B cell (primary cell): ENCODE results near the gene SPN. TPM values are rescaled to one million over a fixed set of nuclear protein-coding genes. Genes with fewer than 3 reads are reported as not detected.

Source experiments
- ATAC-seq: fragments of 200-7000 bp; cut with Tn5 transposase; one replicate; pipeline ENCODE4 v1.10.0; 2021; ENCODE audit warnings: low read depth, mild to moderate bottlenecking, moderate number of reproducible peaks, moderate library complexity
- CTCF ChIA-PET: fragments of 350-600 bp; sonication (Branson Sonifier 250); formaldehyde crosslinking; loops from one replicate; lab custom pipeline; 2021; ENCODE audit warnings: antibody characterized with exemption, inconsistent platforms; lab: Charles Lee
- POLR2A ChIA-PET: fragments of 350-600 bp; sonication (Branson Sonifier 250); formaldehyde crosslinking; loops from one replicate; lab custom pipeline; 2021; ENCODE audit warnings: antibody characterized with exemption; lab: Charles Lee
- DNase-seq: peaks from one replicate; pipeline ENCODE4 v3.0.0; 2013
- H2AFZ ChIP-seq: 2 replicates; pipeline ENCODE4 v1.6.1; 2012; ENCODE audit warnings: mild to moderate bottlenecking, low read depth, low read length; ENCODE audit not compliant: insufficient read depth, poor library complexity, severe bottlenecking
- H3K27ac ChIP-seq, 2 donors: 1 replicate in 1 of 2; 2 replicates in 1 of 2; pipeline ENCODE4 v1.5.1; 2012 to 2013; ENCODE audit warnings: low read length in 2 of 2, mild to moderate bottlenecking in 2 of 2, moderate library complexity in 1 of 2
- H3K27me3 ChIP-seq, 4 experiments: fragments of 200-600 bp in 1 of 4; sonication (generic) in 1 of 4; replicated peaks in 1 of 4; 1 replicate in 2 of 4; 2 replicates in 2 of 4; pipeline versions ENCODE4 v1.6.1 to v1.7.0; 2013 to 2016; ENCODE audit warnings: low read length in 3 of 4, mild to moderate bottlenecking in 2 of 4, mixed read lengths in 1 of 4, moderate library complexity in 1 of 4; ENCODE audit not compliant: insufficient read depth in 4 of 4, control insufficient read depth in 3 of 4; ENCODE audit errors: control extremely low read depth in 1 of 4
- H3K36me3 ChIP-seq, 2 experiments: replicated peaks in 1 of 2; 1 replicate in 1 of 2; 2 replicates in 1 of 2; pipeline versions ENCODE4 v1.6.1 to v1.7.1; 2013; ENCODE audit warnings: low read length in 1 of 2; ENCODE audit not compliant: insufficient read depth in 2 of 2, control insufficient read depth in 1 of 2; ENCODE audit errors: control extremely low read depth in 1 of 2, extremely low read depth in 1 of 2
- H3K4me1 ChIP-seq, 2 donors: fragments of 200-600 bp in 1 of 2; sonication (generic) in 1 of 2; 1 replicate in 1 of 2; 2 replicates in 1 of 2; pipeline versions ENCODE4 v1.5.1 to v1.6.1; 2013 to 2017; ENCODE audit warnings: low read length in 2 of 2; ENCODE audit not compliant: control insufficient read depth in 2 of 2, insufficient read depth in 2 of 2
- H3K4me2 ChIP-seq: replicated peaks from 2 replicates; pipeline ENCODE3; 2012; ENCODE audit warnings: mild to moderate bottlenecking, low read depth, low read length; ENCODE audit not compliant: poor library complexity, severe bottlenecking
- H3K4me3 ChIP-seq, 5 experiments: fragments of 200-600 bp in 1 of 5; sonication (generic) in 1 of 5; 1 replicate in 3 of 5; 2 replicates in 2 of 5; pipeline versions ENCODE4 v1.5.1 to v1.7.0; 2011 to 2016; ENCODE audit warnings: low read length in 4 of 5, mild to moderate bottlenecking in 4 of 5, low read depth in 2 of 5, control low read depth in 1 of 5, moderate library complexity in 1 of 5; ENCODE audit not compliant: insufficient read depth in 1 of 5; ENCODE audit errors: control extremely low read depth in 1 of 5, extremely low read depth in 1 of 5
- H3K79me2 ChIP-seq: fragments of 200-600 bp; sonication (generic); one replicate; pipeline ENCODE4 v1.6.0; 2016; ENCODE audit warnings: low read length; ENCODE audit not compliant: control insufficient read depth, insufficient read depth
- H3K9ac ChIP-seq: fragments of 200-600 bp; sonication (generic); 2 replicates; pipeline ENCODE4 v1.6.1; 2017; ENCODE audit warnings: mild to moderate bottlenecking, low read length, moderate library complexity
- H3K9me3 ChIP-seq, 3 donors: one replicate each; pipeline versions ENCODE4 v1.6.1 to v1.7.1; 2013; ENCODE audit warnings: low read length in 2 of 3; ENCODE audit not compliant: control insufficient read depth in 2 of 3, insufficient read depth in 1 of 3; ENCODE audit errors: control extremely low read depth in 1 of 3
- H4K20me1 ChIP-seq: 2 replicates; pipeline ENCODE4 v1.6.0; 2012; ENCODE audit warnings: mild to moderate bottlenecking, low read length; ENCODE audit not compliant: insufficient read depth, control insufficient read depth, poor library complexity, severe bottlenecking
- H3K27ac Mint-ChIP-seq: one replicate; pipeline ENCODE4 v1.8.0; 2021; ENCODE audit warnings: mixed read lengths
- H3K27me3 Mint-ChIP-seq: one replicate; pipeline ENCODE4 v1.8.0; 2021; ENCODE audit warnings: mixed read lengths
- H3K4me1 Mint-ChIP-seq: one replicate; pipeline ENCODE4 v1.8.0; 2021; ENCODE audit warnings: mixed read lengths
- H3K4me3 Mint-ChIP-seq: one replicate; pipeline ENCODE4 v1.8.0; 2021; ENCODE audit warnings: mixed read lengths
- H3K9me3 Mint-ChIP-seq: one replicate; pipeline ENCODE4 v1.8.0; 2022; ENCODE audit warnings: mixed read lengths; ENCODE audit not compliant: insufficient read depth
- CTCF ChIP-seq: fragments of 200-600 bp; IDR thresholded peaks from one replicate; pipeline ENCODE4 v1.8.0; 2022; ENCODE audit warnings: antibody characterized with exemption, mild to moderate bottlenecking
- EZH2 ChIP-seq: IDR thresholded peaks from 2 replicates; pipeline ENCODE4 v1.6.1; 2012; ENCODE audit warnings: borderline replicate concordance, low read depth, mild to moderate bottlenecking, moderate library complexity, low read length; ENCODE audit not compliant: insufficient read depth, poor library complexity, severe bottlenecking
- WGBS: methylation state at CpG from one replicate; pipeline ENCODE4 v1.1.5; 2013; ENCODE audit warnings: missing lambda C conversion rate; ENCODE audit not compliant: insufficient coverage; 5-methylcytosine and 5-hydroxymethylcytosine counted together
- intact Hi-C: fragments of 100-400 bp; cut with micrococcal nuclease; formaldehyde crosslinking; loops from one replicate; pipeline ENCODE4 v1.10.0; 2022
- polyA plus RNA-seq: library from polyadenylated mRNA; depleted of rRNA; stranded (reverse); fragments of >200 nt; gene quantifications from 2 replicates; pipeline ENCODE4 v1.2.3, GENCODE V29; 2012
- total RNA-seq, 2 donors: library from RNA; stranded (reverse); fragments of 120-200 nt in 1 of 2; gene quantifications; 1 replicate in 1 of 2; 2 replicates in 1 of 2; pipeline versions ENCODE4 v1.2.3 to v1.2.4, GENCODE V29; 2013 to 2022

SPN gene
- total and polyA plus RNA-seq, 2 donors (not counting 1 experiment from before 2014, with no cell fraction given), result 1.1 to 1.9 TPM

- no peak overlapping the region for H2AFZ ChIP-seq
- ChIA-PET POLR2A (interaction anchor here (0.6 kb wide), 1 partner anchor 40 kb away, joined by 3 read pairs; no protein-coding TSS in a partner anchor), CTCF (interaction anchor here (1.1 to 1.5 kb wide), 3 partner anchors 12 to 25 kb away, joined by 3 to 4 read pairs (median 4); no protein-coding TSS in a partner anchor)
- H3K9me3 ChIP-seq, result no peaks in the 10 kb centered on the region
- no peaks in the 10 kb centered on the region for H3K79me2 ChIP-seq
- H4K20me1 ChIP-seq, result no peaks in the 10 kb centered on the region
- Mint-ChIP-seq H3K27me3 (no peaks in the 10 kb centered on the region), H3K4me3 (no peak overlapping the region), H3K9me3 (no peaks in the 10 kb centered on the region), H3K4me1 (peaks cover 19% of the 10 kb centered on the region), H3K27ac (no peak overlapping the region)
- H3K27me3 ChIP-seq, result no peaks in the 10 kb centered on the region
- no peak overlapping the region for H3K27ac ChIP-seq
- no peak overlapping the region for H3K4me2 ChIP-seq
- no peaks in the 10 kb centered on the region for H3K36me3 ChIP-seq
- no peak overlapping the region for H3K9ac ChIP-seq
- TF ChIP-seq EZH2, result no peak
- no peak for TF ChIP-seq CTCF
- H3K4me1 ChIP-seq, result peaks cover 14 to 25% of the 10 kb centered on the region in 2 donors
- H3K4me3 ChIP-seq, result no peak overlapping the region
- intact Hi-C loops, result loop anchor here (5.0 to 10.0 kb wide), 2 partner anchors 35 to 58 kb away; no protein-coding TSS in a partner anchor
- ATAC-seq, result no peak
- WGBS, result 91% methylated on average over 18 of the region's 23 CpGs
- no peak for DNase-seq
Measured at GRCh38 chr16:29676989-29677785, 14.1 kb downstream of the SPN start.
